HEK293 (cell line): ENCODE data around the gene PA2G4.

Experiments
- CTCF ChIA-PET: fragments of 350-600 bp; formaldehyde crosslinking; extraction: SDS; loops from one replicate; lab custom pipeline; 2021; ENCODE audit warnings: antibody characterized with exemption; lab: Yijun Ruan, JAX
- POLR2A ChIA-PET: fragments of 300-600 bp; formaldehyde crosslinking; extraction: SDS; loops from one replicate; lab custom pipeline; 2020; ENCODE audit warnings: antibody characterized with exemption, inconsistent platforms; lab: Yijun Ruan, JAX
- H3K27ac ChIP-seq: fragments of 200-500 bp; sonication (Bioruptor generic); 2 replicates; pipeline ENCODE4 v1.5.1; 2014; ENCODE audit warnings: low read depth, low read length, control low read depth, inconsistent platforms; ENCODE audit errors: extremely low read depth
- H3K36me3 ChIP-seq, 2 experiments: fragments of 200-500 bp in 1 of 2; sonication (Bioruptor generic) in 1 of 2; 1 replicate in 1 of 2; 2 replicates in 1 of 2; pipeline ENCODE4 v1.5.1; 2014 to 2017; ENCODE audit warnings: inconsistent platforms in 2 of 2, low read length in 2 of 2; ENCODE audit not compliant: control insufficient read depth in 2 of 2, insufficient read depth in 1 of 2
- H3K4me1 ChIP-seq: fragments of 200-500 bp; sonication (Bioruptor generic); 2 replicates; pipeline ENCODE4 v1.5.1; 2014; ENCODE audit warnings: mild to moderate bottlenecking, low read length, inconsistent platforms; ENCODE audit not compliant: control insufficient read depth, insufficient read depth
- H3K4me3 ChIP-seq: 2 replicates; pipeline ENCODE4 v1.5.1; 2011; ENCODE audit warnings: low read depth, mild to moderate bottlenecking, control low read depth, low read length, moderate library complexity
- H3K9me3 ChIP-seq: fragments of 200-500 bp; sonication (Bioruptor generic); 2 replicates; pipeline ENCODE4 v1.5.1; 2014; ENCODE audit warnings: low read depth, low read length, inconsistent platforms; ENCODE audit not compliant: control insufficient read depth, insufficient read depth
- GLIS2 ChIP-seq: fragments of 450-650 bp; formaldehyde crosslinking; IDR thresholded peaks from 2 replicates; pipeline ENCODE4 v1.5.1; 2016; ENCODE audit warnings: missing biosample characterization, missing genetic modification characterization
- IKZF3 ChIP-seq: fragments of 450-650 bp; IDR thresholded peaks from 2 replicates; pipeline ENCODE4 v1.5.0; 2018; ENCODE audit warnings: missing biosample characterization, mild to moderate bottlenecking, missing genetic modification characterization, moderate library complexity
- REPIN1 ChIP-seq: fragments of 450-650 bp; formaldehyde crosslinking; IDR thresholded peaks from 2 replicates; pipeline ENCODE4 v1.5.1; 2017; ENCODE audit warnings: missing biosample characterization, missing genetic modification characterization, low read depth
- SALL2 ChIP-seq: fragments of 450-650 bp; formaldehyde crosslinking; IDR thresholded peaks from 2 replicates; pipeline ENCODE4 v1.5.0; 2017; ENCODE audit warnings: missing biosample characterization, mild to moderate bottlenecking, missing genetic modification characterization, borderline replicate concordance
- SP2 ChIP-seq: fragments of 450-650 bp; formaldehyde crosslinking; IDR thresholded peaks from 2 replicates; pipeline ENCODE4 v1.5.1; 2016; ENCODE audit warnings: missing biosample characterization, missing genetic modification characterization
- SP3 ChIP-seq: fragments of 450-650 bp; formaldehyde crosslinking; IDR thresholded peaks from 2 replicates; pipeline ENCODE4 v1.5.1; 2016; ENCODE audit warnings: missing biosample characterization, missing genetic modification characterization
- ZBTB17 ChIP-seq: fragments of 450-650 bp; formaldehyde crosslinking; IDR thresholded peaks from 2 replicates; pipeline ENCODE4 v1.5.1; 2016; ENCODE audit warnings: missing biosample characterization, missing genetic modification characterization
- ZBTB21 ChIP-seq: fragments of 450-650 bp; formaldehyde crosslinking; IDR thresholded peaks from 2 replicates; pipeline ENCODE4 v1.5.1; 2017; ENCODE audit warnings: missing biosample characterization, missing genetic modification characterization
- ZBTB48 ChIP-seq: fragments of 450-650 bp; formaldehyde crosslinking; IDR thresholded peaks from 2 replicates; pipeline ENCODE4 v1.5.1; 2016; ENCODE audit warnings: missing biosample characterization, missing genetic modification characterization
- ZBTB7A ChIP-seq: fragments of 450-650 bp; formaldehyde crosslinking; IDR thresholded peaks from 2 replicates; pipeline ENCODE4 v1.5.1; 2016; ENCODE audit warnings: low read depth, missing biosample characterization, missing genetic modification characterization
- ZBTB8A ChIP-seq: fragments of 450-650 bp; formaldehyde crosslinking; IDR thresholded peaks from 2 replicates; pipeline ENCODE4 v1.5.1; 2016; ENCODE audit warnings: missing biosample characterization, missing genetic modification characterization
- ZNF10 ChIP-seq: fragments of 450-650 bp; formaldehyde crosslinking; IDR thresholded peaks from 2 replicates; pipeline ENCODE4 v1.5.1; 2017; ENCODE audit warnings: missing biosample characterization, missing genetic modification characterization
- ZNF324 ChIP-seq: fragments of 450-650 bp; formaldehyde crosslinking; IDR thresholded peaks from 2 replicates; pipeline ENCODE4 v1.5.1; 2016; ENCODE audit warnings: missing biosample characterization, missing genetic modification characterization
- ZNF433 ChIP-seq: fragments of 450-650 bp; formaldehyde crosslinking; IDR thresholded peaks from 2 replicates; pipeline ENCODE4 v1.5.1; 2016; ENCODE audit warnings: missing biosample characterization, missing genetic modification characterization, low read depth
- ZNF521 ChIP-seq: fragments of 450-650 bp; formaldehyde crosslinking; IDR thresholded peaks from 2 replicates; pipeline ENCODE4 v1.5.1; 2017; ENCODE audit warnings: missing biosample characterization, mild to moderate bottlenecking, missing genetic modification characterization
- ZNF530 ChIP-seq: fragments of 450-650 bp; formaldehyde crosslinking; IDR thresholded peaks from 2 replicates; pipeline ENCODE4 v1.5.1; 2016; ENCODE audit warnings: low read depth, missing biosample characterization, missing genetic modification characterization
- ZNF785 ChIP-seq: fragments of 450-650 bp; formaldehyde crosslinking; IDR thresholded peaks from 2 replicates; pipeline ENCODE4 v1.5.1; 2016; ENCODE audit warnings: missing biosample characterization, missing genetic modification characterization
- ZNF792 ChIP-seq: fragments of 450-650 bp; formaldehyde crosslinking; IDR thresholded peaks from 2 replicates; pipeline ENCODE4 v1.5.1; 2016; ENCODE audit warnings: missing biosample characterization, missing genetic modification characterization
- TF ChIP-seq, protein P1 (sequence below): fragments of 450-650 bp; formaldehyde crosslinking; IDR thresholded peaks from 2 replicates; pipeline ENCODE4 v1.5.1; 2016; ENCODE audit warnings: missing biosample characterization, missing genetic modification characterization
- TF ChIP-seq, protein P2 (sequence below): fragments of 450-650 bp; formaldehyde crosslinking; IDR thresholded peaks from 2 replicates; pipeline ENCODE4 v1.5.1; 2016; ENCODE audit warnings: missing biosample characterization, missing genetic modification characterization
- TF ChIP-seq, protein P3 (sequence below): fragments of 450-650 bp; formaldehyde crosslinking; IDR thresholded peaks from 2 replicates; pipeline ENCODE4 v1.5.1; 2016; ENCODE audit warnings: missing biosample characterization, missing genetic modification characterization
- TF ChIP-seq, protein P4 (sequence below): fragments of 450-650 bp; formaldehyde crosslinking; IDR thresholded peaks from 2 replicates; pipeline ENCODE4 v1.5.1; 2016; ENCODE audit warnings: missing biosample characterization, missing genetic modification characterization
- TF ChIP-seq, protein P5 (sequence below): fragments of 450-650 bp; formaldehyde crosslinking; IDR thresholded peaks from 2 replicates; pipeline ENCODE4 v1.5.1; 2016; ENCODE audit warnings: missing biosample characterization, missing genetic modification characterization, borderline replicate concordance

PA2G4 gene

DNA sequence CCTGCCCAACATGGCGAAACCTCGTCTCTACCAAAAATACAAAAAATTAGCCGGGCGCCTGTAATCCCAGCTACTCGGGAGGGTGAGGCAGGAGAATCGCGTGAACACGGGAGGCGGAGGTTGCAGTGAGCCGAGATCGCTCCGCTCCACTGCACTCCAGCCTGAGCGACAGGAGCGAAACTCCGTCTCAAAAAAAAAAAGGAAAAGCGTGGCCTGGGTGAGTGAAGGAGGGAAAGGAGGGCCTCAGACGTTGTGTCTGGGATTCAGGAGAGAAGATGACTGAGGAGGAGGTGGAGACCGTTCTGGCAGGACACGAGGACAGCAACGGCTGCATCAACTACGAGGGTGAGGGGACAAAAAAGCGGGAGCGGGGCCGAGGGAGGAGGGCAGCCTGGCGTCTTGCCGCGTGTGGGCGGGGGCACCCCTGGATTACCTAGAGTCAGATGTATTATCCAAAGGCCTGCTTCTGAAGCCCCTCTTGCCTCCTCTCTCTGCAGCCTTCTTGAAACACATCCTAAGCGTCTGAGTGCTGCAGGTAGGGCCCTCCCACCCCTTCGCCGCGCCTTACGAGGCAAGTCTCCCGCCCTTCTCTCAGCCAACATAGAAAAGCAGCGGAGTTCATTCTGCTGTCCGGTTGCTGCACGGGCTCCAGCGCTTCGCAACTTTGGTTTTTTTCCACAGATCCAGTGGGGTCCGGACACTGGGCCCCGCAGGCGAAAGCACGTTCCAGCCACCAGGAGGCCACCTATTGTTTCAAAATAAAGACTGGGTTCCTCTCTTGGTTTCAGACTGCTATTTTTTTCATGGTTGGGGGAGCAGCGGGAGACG, 53.1 kb downstream of the PA2G4 start (continued):
- TF ChIP-seq ZNF530 (tag by site-specific recombination), result no peak
- TF ChIP-seq SP3, result peak; percentile 30; the same call in 1 of the 2 replicates
- TF ChIP-seq SALL2 (tag by site-specific recombination), result no peak
- TF ChIP-seq ZBTB48 (tag by site-specific recombination), result no peak
- peak; percentile 20; the same call in 1 of the 2 replicates for TF ChIP-seq GLIS2 (tag by site-specific recombination)

DNA sequence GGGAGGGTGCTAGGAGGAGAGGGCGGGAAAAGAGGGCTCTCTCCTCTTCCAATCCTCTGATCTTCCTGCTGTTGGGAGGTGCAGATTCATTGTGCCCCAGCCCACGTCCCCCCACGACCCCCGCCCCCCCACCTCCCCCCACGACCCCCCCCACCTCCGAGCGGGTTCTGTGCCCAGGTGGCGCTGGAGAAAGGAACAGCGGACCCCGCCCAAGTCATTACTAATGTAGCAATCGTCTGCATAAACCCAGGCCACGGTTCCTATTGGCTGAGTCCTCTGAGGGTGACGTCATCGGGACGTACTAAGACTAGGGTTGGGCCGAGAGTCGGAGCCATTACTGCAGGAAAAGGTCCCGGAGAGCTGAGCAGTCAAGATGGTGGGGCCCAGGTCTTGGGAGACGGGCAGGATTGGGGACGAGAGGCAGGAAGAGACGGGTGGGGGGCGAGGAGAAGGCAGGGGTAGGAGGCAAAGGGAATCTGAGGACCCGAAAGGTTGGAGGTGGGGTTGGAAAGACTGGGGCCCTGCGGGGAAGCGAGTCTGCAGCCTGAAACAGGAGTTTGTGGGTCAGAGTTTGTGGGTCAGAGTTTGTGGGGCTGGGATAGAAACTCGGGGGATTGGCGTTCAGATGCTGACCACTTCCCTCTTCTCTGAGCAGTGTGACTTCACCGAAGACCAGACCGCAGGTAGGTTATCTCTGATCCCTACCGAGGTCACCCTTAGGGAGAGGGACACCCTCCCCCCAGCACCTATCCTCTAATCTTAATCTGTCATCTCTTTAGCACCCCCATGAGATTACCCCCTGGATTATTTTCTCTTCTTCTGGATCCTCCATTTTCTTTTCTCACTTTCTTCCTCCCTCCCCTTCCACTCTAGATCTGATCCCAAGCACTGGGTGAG, 53.9 kb downstream of the PA2G4 start, which contains the start of gene MYL6:
Gene MYL6, plus strand, starts transcription at position 331 of the 897 bp plus-strand sequence. Its CDS starts 43 bp downstream, at position 374.
- Histone ChIP-seq H3K4me3 (peak within 1 kb of the TSS; percentile 90), H3K4me1 (peaks cover 3% of the 10 kb centered on the region; the same call in 1 of the 2 replicates), H3K27ac (peak within 1 kb of the TSS; percentile 92), H3K36me3 (peaks cover 16 to 63% of the 10 kb centered on the region in 2 experiments), H3K9me3 (no peaks in the 10 kb centered on the region)
- POLR2A ChIA-PET, result interaction anchor here (0.5 to 2.8 kb wide), 18 partner anchors 10 to 478 kb away, joined by 3 to 42 read pairs (median 4); partner anchors contain the start of genes ESYT1, PA2G4, RNF41 and SMARCC2
- CTCF ChIA-PET, result interaction anchor here (0.6 to 2.0 kb wide), 6 partner anchors 31 to 396 kb away, joined by 3 to 17 read pairs (median 6); partner anchors contain the start of genes ERBB3, ESYT1 and SMARCC2
- TF ChIP-seq ZBTB8A (tag by site-specific recombination) (peak; percentile 67), ZNF324 (tag by site-specific recombination) (peak; percentile 91), ZNF521 (tag by site-specific recombination) (no peak), SP2 (tag by site-specific recombination) (peak; percentile 71), GLIS2 (tag by site-specific recombination) (peak; percentile 70), ZNF785 (tag by site-specific recombination) (no peak), ZBTB17 (tag by site-specific recombination) (peak; percentile 72), ZNF792 (tag by site-specific recombination) (peak; percentile 43; the same call in 1 of the 2 replicates), IKZF3 (tag by site-specific recombination) (peak; percentile 81), ZNF433 (no peak), ZBTB7A (tag by site-specific recombination) (peak; percentile 88), REPIN1 (tag by site-specific recombination) (peak; percentile 91), ZNF10 (tag by site-specific recombination) (no peak; the same call in 1 of the 2 replicates), ZBTB21 (tag by site-specific recombination) (peak; percentile 96), ZBTB48 (tag by site-specific recombination) (peak; percentile 76)
- TF ChIP-seq, protein P1, sequence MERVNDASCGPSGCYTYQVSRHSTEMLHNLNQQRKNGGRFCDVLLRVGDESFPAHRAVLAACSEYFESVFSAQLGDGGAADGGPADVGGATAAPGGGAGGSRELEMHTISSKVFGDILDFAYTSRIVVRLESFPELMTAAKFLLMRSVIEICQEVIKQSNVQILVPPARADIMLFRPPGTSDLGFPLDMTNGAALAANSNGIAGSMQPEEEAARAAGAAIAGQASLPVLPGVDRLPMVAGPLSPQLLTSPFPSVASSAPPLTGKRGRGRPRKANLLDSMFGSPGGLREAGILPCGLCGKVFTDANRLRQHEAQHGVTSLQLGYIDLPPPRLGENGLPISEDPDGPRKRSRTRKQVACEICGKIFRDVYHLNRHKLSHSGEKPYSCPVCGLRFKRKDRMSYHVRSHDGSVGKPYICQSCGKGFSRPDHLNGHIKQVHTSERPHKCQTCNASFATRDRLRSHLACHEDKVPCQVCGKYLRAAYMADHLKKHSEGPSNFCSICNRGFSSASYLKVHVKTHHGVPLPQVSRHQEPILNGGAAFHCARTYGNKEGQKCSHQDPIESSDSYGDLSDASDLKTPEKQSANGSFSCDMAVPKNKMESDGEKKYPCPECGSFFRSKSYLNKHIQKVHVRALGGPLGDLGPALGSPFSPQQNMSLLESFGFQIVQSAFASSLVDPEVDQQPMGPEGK (tag by site-specific recombination), result peak; percentile 87
- TF ChIP-seq, protein P2, sequence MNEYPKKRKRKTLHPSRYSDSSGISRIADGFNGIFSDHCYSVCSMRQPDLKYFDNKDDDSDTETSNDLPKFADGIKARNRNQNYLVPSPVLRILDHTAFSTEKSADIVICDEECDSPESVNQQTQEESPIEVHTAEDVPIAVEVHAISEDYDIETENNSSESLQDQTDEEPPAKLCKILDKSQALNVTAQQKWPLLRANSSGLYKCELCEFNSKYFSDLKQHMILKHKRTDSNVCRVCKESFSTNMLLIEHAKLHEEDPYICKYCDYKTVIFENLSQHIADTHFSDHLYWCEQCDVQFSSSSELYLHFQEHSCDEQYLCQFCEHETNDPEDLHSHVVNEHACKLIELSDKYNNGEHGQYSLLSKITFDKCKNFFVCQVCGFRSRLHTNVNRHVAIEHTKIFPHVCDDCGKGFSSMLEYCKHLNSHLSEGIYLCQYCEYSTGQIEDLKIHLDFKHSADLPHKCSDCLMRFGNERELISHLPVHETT (tag by site-specific recombination), result peak; percentile 92
- TF ChIP-seq, protein P3, sequence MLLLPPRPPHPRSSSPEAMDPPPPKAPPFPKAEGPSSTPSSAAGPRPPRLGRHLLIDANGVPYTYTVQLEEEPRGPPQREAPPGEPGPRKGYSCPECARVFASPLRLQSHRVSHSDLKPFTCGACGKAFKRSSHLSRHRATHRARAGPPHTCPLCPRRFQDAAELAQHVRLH (tag by site-specific recombination), result peak; percentile 85
- TF ChIP-seq, protein P4, sequence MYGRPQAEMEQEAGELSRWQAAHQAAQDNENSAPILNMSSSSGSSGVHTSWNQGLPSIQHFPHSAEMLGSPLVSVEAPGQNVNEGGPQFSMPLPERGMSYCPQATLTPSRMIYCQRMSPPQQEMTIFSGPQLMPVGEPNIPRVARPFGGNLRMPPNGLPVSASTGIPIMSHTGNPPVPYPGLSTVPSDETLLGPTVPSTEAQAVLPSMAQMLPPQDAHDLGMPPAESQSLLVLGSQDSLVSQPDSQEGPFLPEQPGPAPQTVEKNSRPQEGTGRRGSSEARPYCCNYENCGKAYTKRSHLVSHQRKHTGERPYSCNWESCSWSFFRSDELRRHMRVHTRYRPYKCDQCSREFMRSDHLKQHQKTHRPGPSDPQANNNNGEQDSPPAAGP (tag by site-specific recombination), result peak; percentile 91
- TF ChIP-seq, protein P5, sequence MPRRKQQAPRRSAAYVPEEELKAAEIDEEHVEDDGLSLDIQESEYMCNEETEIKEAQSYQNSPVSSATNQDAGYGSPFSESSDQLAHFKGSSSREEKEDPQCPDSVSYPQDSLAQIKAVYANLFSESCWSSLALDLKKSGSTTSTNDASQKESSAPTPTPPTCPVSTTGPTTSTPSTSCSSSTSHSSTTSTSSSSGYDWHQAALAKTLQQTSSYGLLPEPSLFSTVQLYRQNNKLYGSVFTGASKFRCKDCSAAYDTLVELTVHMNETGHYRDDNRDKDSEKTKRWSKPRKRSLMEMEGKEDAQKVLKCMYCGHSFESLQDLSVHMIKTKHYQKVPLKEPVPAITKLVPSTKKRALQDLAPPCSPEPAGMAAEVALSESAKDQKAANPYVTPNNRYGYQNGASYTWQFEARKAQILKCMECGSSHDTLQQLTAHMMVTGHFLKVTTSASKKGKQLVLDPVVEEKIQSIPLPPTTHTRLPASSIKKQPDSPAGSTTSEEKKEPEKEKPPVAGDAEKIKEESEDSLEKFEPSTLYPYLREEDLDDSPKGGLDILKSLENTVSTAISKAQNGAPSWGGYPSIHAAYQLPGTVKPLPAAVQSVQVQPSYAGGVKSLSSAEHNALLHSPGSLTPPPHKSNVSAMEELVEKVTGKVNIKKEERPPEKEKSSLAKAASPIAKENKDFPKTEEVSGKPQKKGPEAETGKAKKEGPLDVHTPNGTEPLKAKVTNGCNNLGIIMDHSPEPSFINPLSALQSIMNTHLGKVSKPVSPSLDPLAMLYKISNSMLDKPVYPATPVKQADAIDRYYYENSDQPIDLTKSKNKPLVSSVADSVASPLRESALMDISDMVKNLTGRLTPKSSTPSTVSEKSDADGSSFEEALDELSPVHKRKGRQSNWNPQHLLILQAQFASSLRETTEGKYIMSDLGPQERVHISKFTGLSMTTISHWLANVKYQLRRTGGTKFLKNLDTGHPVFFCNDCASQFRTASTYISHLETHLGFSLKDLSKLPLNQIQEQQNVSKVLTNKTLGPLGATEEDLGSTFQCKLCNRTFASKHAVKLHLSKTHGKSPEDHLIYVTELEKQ (tag by site-specific recombination), result peak; percentile 79
